Fibroblast of lung (primary cell): ENCODE data around the gene TM9SF4. TPM values are rescaled to one million over a fixed set of nuclear protein-coding genes. Genes with fewer than 3 reads are reported as not detected.

Experiments
- DNase-seq, 2 donors: peaks; one replicate each; pipeline versions ENCODE4 v3.0.0 to v3.0.0-alpha.2; 2010; ENCODE audit warnings: low read depth in 2 of 2
- H2AFZ ChIP-seq: 2 replicates; pipeline ENCODE4 v1.5.1; 2012; ENCODE audit warnings: low read length, control low read depth, inconsistent platforms
- H3K27ac ChIP-seq: 2 replicates; pipeline ENCODE4 v1.5.1; 2011; ENCODE audit warnings: low read length, control low read depth; ENCODE audit not compliant: insufficient read depth
- H3K27me3 ChIP-seq: 2 replicates; pipeline ENCODE4 v1.5.1; 2011; ENCODE audit warnings: mild to moderate bottlenecking, low read length; ENCODE audit not compliant: control insufficient read depth, insufficient read depth
- H3K36me3 ChIP-seq: 2 replicates; pipeline ENCODE4 v1.5.1; 2011; ENCODE audit warnings: low read length; ENCODE audit not compliant: control insufficient read depth, insufficient read depth
- H3K4me1 ChIP-seq: 2 replicates; pipeline ENCODE4 v1.5.1; 2011; ENCODE audit warnings: low read length; ENCODE audit not compliant: control insufficient read depth, insufficient read depth; ENCODE audit errors: extremely low read depth
- H3K4me2 ChIP-seq: 2 replicates; pipeline ENCODE4 v1.5.1; 2011; ENCODE audit warnings: low read length, control low read depth; ENCODE audit not compliant: insufficient read depth; ENCODE audit errors: extremely low read depth
- H3K4me3 ChIP-seq, 4 experiments: fragments of 200-600 bp in 1 of 4; sonication (generic) in 1 of 4; replicated peaks in 1 of 4; 2 replicates each; pipeline ENCODE4 v1.5.1; 2011 to 2016; ENCODE audit warnings: low read length in 4 of 4, low read depth in 3 of 4, mild to moderate bottlenecking in 3 of 4, control low read depth in 2 of 4, inconsistent platforms in 1 of 4, mixed read lengths in 1 of 4; ENCODE audit not compliant: insufficient read depth in 1 of 4; ENCODE audit errors: control extremely low read depth in 1 of 4
- H3K79me2 ChIP-seq: 2 replicates; pipeline ENCODE4 v1.5.1; 2012; ENCODE audit warnings: mild to moderate bottlenecking, low read length, inconsistent platforms; ENCODE audit not compliant: control insufficient read depth, insufficient read depth
- H3K9ac ChIP-seq: 2 replicates; pipeline ENCODE4 v1.5.1; 2011; ENCODE audit warnings: mild to moderate bottlenecking, low read length, control low read depth; ENCODE audit not compliant: insufficient read depth
- H3K9me3 ChIP-seq: 2 replicates; pipeline ENCODE4 v1.5.1; 2012; ENCODE audit warnings: low read depth, low read length; ENCODE audit not compliant: control insufficient read depth, insufficient read depth
- H4K20me1 ChIP-seq: 2 replicates; pipeline ENCODE4 v1.5.1; 2011; ENCODE audit warnings: low read length; ENCODE audit not compliant: control insufficient read depth, insufficient read depth; ENCODE audit errors: extremely low read depth
- EZH2 ChIP-seq: IDR thresholded peaks from 2 replicates; pipeline ENCODE4 v1.5.1; 2012; ENCODE audit warnings: low read length, control low read depth, mild to moderate bottlenecking; ENCODE audit errors: missing control alignments
- polyA plus RNA-seq, 2 donors: library from polyadenylated mRNA; depleted of rRNA in 1 of 2; stranded (reverse) in 1 of 2; unstranded in 1 of 2; fragments of >200 nt; gene quantifications; 2 replicates each; pipeline ENCODE4 v1.2.1, GENCODE V29; 2011 to 2012; ENCODE audit warnings: missing spikeins in 1 of 2
- total RNA-seq: library from RNA; depleted of rRNA; stranded (reverse); fragments of >200 nt; gene quantifications from 2 replicates; pipeline ENCODE4 v1.2.1, GENCODE V29; 2014
- TF ChIP-seq, protein P1 (sequence below), 2 donors: IDR thresholded peaks in 1 of 2; conservative IDR thresholded peaks in 1 of 2; 1 replicate in 1 of 2; 2 replicates in 1 of 2; pipeline ENCODE4 v1.5.1; 2011 to 2012; ENCODE audit warnings: low read length in 2 of 2, control low read depth in 1 of 2, inconsistent platforms in 1 of 2, low read depth in 1 of 2, mild to moderate bottlenecking in 1 of 2

The TM9SF4 gene
- total and polyA plus RNA-seq, 2 donors (not counting 1 experiment from before 2014, with no cell fraction given), result 33.5 to 71.3 TPM

DNA sequence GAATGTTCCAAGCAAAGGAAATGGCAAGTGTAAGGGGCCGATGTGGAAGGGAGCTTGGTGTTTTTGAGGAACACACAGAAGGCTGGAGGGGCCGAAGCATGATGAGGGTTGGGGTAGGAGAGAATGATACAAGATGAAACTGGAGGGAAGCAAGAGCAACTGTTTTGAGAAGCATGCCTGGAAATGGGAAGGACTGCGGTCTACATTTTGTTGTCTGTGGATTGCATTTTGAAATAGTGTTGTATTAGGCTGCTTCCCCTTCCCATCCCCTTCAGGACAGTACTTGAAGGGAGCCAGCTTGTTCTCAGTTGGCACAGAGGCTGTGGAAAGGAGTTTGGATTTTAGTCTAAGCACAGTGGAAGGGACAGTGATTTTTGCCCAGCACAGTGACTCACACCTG, 2.2 kb downstream of the TM9SF4 start:
- TF ChIP-seq EZH2, result no peak
- TF ChIP-seq, protein P1, sequence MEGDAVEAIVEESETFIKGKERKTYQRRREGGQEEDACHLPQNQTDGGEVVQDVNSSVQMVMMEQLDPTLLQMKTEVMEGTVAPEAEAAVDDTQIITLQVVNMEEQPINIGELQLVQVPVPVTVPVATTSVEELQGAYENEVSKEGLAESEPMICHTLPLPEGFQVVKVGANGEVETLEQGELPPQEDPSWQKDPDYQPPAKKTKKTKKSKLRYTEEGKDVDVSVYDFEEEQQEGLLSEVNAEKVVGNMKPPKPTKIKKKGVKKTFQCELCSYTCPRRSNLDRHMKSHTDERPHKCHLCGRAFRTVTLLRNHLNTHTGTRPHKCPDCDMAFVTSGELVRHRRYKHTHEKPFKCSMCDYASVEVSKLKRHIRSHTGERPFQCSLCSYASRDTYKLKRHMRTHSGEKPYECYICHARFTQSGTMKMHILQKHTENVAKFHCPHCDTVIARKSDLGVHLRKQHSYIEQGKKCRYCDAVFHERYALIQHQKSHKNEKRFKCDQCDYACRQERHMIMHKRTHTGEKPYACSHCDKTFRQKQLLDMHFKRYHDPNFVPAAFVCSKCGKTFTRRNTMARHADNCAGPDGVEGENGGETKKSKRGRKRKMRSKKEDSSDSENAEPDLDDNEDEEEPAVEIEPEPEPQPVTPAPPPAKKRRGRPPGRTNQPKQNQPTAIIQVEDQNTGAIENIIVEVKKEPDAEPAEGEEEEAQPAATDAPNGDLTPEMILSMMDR (conservative IDR thresholded peaks at IDR 0.05 in 1 of 2, IDR thresholded peaks at IDR 0.05 in 1 of 2; ENCODE audit: low read depth in 1 of 2, low read length in 2 of 2), result no peak
- no peak overlapping the region for H3K4me2 ChIP-seq

DNA sequence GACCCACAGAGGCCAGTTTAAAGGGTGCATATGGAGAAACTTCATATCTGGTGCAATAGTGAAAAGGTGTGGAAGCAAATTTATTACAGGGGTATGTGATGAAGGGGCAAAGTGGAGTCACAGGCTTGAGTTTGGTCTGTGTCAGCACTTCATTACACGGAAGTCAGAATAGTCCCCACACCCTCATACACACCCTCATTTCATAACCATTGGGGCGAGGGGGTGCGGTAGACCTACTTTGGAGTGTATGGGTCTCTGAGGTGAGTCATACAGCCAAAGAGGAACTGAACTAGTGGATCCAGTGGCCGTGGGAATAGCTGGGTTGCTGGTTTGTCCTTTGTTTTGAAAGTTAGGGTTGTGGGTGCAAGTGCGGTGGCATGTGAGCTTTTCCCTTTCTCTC, 3.3 kb downstream of the TM9SF4 start:
- no peak overlapping the region for H3K4me2 ChIP-seq
- peaks cover 4% of the 10 kb centered on the region for H3K4me1 ChIP-seq
- DNase-seq, result no peak
- no peaks in the 10 kb centered on the region for H3K9me3 ChIP-seq
- H3K79me2 ChIP-seq, result peaks cover 65% of the 10 kb centered on the region
- H3K4me3 ChIP-seq, result no peak overlapping the region
- H3K27me3 ChIP-seq, result no peaks in the 10 kb centered on the region
- no peak overlapping the region for H3K9ac ChIP-seq
- H3K36me3 ChIP-seq, result no peaks in the 10 kb centered on the region
- TF ChIP-seq EZH2, result no peak
- TF ChIP-seq, protein P1 (conservative IDR thresholded peaks at IDR 0.05 in 1 of 2, IDR thresholded peaks at IDR 0.05 in 1 of 2; ENCODE audit: low read depth in 1 of 2, low read length in 2 of 2), result no peak
- H2AFZ ChIP-seq, result no peak overlapping the region
- no peak overlapping the region for H3K27ac ChIP-seq
- no peaks in the 10 kb centered on the region for H4K20me1 ChIP-seq

More for the DNA sequence above, 2.2 kb downstream of the TM9SF4 start:
- no peak for DNase-seq
- H2AFZ ChIP-seq, result no peak overlapping the region
- H3K36me3 ChIP-seq, result no peaks in the 10 kb centered on the region
- peaks cover 4% of the 10 kb centered on the region for H3K4me1 ChIP-seq
- no peaks in the 10 kb centered on the region for H3K9me3 ChIP-seq
- H4K20me1 ChIP-seq, result no peaks in the 10 kb centered on the region
- H3K79me2 ChIP-seq, result peaks cover 60% of the 10 kb centered on the region
- no peaks in the 10 kb centered on the region for H3K27me3 ChIP-seq
- no peak overlapping the region for H3K9ac ChIP-seq
- H3K27ac ChIP-seq, result no peak overlapping the region
- no peak overlapping the region for H3K4me3 ChIP-seq

DNA sequence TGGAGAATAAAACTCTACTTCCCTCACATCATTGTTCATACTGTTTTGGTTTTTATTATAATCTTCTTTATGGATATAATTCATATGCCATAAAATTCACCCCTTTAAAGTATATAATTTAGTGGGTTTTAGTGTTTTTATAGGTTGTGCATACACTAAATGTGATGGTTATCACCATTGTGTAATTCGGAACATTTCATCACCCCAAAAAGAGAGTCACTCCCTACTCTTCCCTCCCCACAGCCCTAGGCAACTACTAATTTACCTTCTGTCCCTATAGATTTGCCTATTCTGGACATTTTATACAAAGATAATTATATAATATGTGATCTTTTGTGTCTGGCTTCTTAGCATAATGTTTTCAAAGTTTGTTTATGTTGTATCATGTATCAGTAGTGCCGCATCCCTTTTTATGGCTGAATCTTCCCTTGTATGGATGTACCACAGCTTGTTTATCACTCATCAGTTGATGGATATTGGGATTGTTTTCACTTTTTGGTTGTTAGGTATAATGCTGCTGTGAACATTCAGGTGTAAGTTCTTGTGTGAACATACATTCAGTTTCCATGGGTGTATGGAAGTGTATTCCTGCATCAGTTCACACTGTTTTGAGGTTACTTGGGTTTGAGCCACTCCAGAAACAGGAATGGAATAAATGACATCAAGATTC, 4.2 kb downstream of the TM9SF4 start:
- Histone ChIP-seq H3K9ac (no peak overlapping the region), H3K79me2 (peaks cover 65% of the 10 kb centered on the region), H3K27ac (no peak overlapping the region), H3K4me1 (peaks cover 4% of the 10 kb centered on the region), H3K36me3 (no peaks in the 10 kb centered on the region), H2AFZ (no peak overlapping the region), H3K4me3 (no peak overlapping the region), H3K27me3 (no peaks in the 10 kb centered on the region), H3K4me2 (no peak overlapping the region), H3K9me3 (no peaks in the 10 kb centered on the region), H4K20me1 (no peaks in the 10 kb centered on the region)
- DNase-seq, result no peak
- no peak for TF ChIP-seq EZH2
- TF ChIP-seq, protein P1 (conservative IDR thresholded peaks at IDR 0.05 in 1 of 2, IDR thresholded peaks at IDR 0.05 in 1 of 2; ENCODE audit: low read depth in 1 of 2, low read length in 2 of 2), result no peak
